Hepatocyte (in vitro differentiated cells): ENCODE results near the gene LSM8.

Experiments
- EZH2 ChIP-seq: fragments of 200-600 bp; sonication (generic); IDR thresholded peaks from 2 replicates; pipeline ENCODE4 v1.6.1; 2016; ENCODE audit warnings: antibody characterized with exemption, mild to moderate bottlenecking, borderline replicate concordance
- EZH2phosphoT487 ChIP-seq: fragments of 200-600 bp; sonication (generic); IDR thresholded peaks from one replicate; pipeline ENCODE4 v1.6.1; 2018; ENCODE audit warnings: antibody characterized with exemption, mild to moderate bottlenecking, low read depth, moderate library complexity; ENCODE audit not compliant: unreplicated experiment, severe bottlenecking
- TF ChIP-seq, protein P1 (sequence below): fragments of 200-600 bp; sonication (generic); IDR thresholded peaks from 2 replicates; pipeline ENCODE4 v1.5.1; 2016; ENCODE audit warnings: antibody characterized with exemption, mild to moderate bottlenecking; ENCODE audit not compliant: poor library complexity

GRCh38 chr7:118232837-118233236 lies 48.9 kb downstream of the LSM8 start:
- TF ChIP-seq, protein P1, sequence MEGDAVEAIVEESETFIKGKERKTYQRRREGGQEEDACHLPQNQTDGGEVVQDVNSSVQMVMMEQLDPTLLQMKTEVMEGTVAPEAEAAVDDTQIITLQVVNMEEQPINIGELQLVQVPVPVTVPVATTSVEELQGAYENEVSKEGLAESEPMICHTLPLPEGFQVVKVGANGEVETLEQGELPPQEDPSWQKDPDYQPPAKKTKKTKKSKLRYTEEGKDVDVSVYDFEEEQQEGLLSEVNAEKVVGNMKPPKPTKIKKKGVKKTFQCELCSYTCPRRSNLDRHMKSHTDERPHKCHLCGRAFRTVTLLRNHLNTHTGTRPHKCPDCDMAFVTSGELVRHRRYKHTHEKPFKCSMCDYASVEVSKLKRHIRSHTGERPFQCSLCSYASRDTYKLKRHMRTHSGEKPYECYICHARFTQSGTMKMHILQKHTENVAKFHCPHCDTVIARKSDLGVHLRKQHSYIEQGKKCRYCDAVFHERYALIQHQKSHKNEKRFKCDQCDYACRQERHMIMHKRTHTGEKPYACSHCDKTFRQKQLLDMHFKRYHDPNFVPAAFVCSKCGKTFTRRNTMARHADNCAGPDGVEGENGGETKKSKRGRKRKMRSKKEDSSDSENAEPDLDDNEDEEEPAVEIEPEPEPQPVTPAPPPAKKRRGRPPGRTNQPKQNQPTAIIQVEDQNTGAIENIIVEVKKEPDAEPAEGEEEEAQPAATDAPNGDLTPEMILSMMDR: no peak
- TF ChIP-seq EZH2 (no peak), EZH2phosphoT487 (no peak)
